Left ventricle myocardium inferior (tissue), 1 donor: Measurements from ENCODE around the gene ATP6V0C. TPM values are rescaled to one million over a fixed set of nuclear protein-coding genes. Genes with fewer than 3 reads are reported as not detected.

Experiments used
- DNase-seq: peaks from one replicate; pipeline ENCODE4 v3.0.0-alpha.2; 2020
- H3K27ac ChIP-seq: fragments of 200-600 bp; replicated peaks from 2 replicates; pipeline ENCODE4 v1.8.0; 2021
- H3K27me3 ChIP-seq: fragments of 200-600 bp; 2 replicates; pipeline ENCODE4 v1.8.0; 2021; ENCODE audit warnings: low read depth
- H3K36me3 ChIP-seq: fragments of 200-600 bp; 2 replicates; pipeline ENCODE4 v1.8.0; 2021
- H3K4me1 ChIP-seq: fragments of 200-600 bp; 2 replicates; pipeline ENCODE4 v1.8.0; 2021
- H3K4me3 ChIP-seq: fragments of 200-600 bp; 2 replicates; pipeline ENCODE4 v1.8.0; 2021; ENCODE audit warnings: mild to moderate bottlenecking, moderate library complexity
- H3K9me3 ChIP-seq: fragments of 200-600 bp; replicated peaks from 2 replicates; pipeline ENCODE4 v1.8.0; 2021
- intact Hi-C: fragments of 100-400 bp; cut with micrococcal nuclease; formaldehyde crosslinking; loops from one replicate; pipeline ENCODE4 v1.11.0; 2022
- total RNA-seq: library from RNA; stranded (reverse); fragmentation: NEBNext Ultra II Directional; extraction: Animal tissue kit (Norgen Biotek cat#: 25700); gene quantifications from one replicate; pipeline ENCODE4 v1.2.1, GENCODE V29; 2021
- TF ChIP-seq, protein P1 (sequence below): fragments of 200-600 bp; IDR thresholded peaks from 2 replicates; pipeline ENCODE4 v1.8.0; 2021; ENCODE audit warnings: antibody characterized with exemption, mild to moderate bottlenecking, borderline replicate concordance
- donor health status: DM: no; HTN: yes; CAD: no; lungs with severe emphysema.

ATP6V0C gene
- total RNA-seq, 1 donor from 2014 or later = 128 TPM

DNA sequence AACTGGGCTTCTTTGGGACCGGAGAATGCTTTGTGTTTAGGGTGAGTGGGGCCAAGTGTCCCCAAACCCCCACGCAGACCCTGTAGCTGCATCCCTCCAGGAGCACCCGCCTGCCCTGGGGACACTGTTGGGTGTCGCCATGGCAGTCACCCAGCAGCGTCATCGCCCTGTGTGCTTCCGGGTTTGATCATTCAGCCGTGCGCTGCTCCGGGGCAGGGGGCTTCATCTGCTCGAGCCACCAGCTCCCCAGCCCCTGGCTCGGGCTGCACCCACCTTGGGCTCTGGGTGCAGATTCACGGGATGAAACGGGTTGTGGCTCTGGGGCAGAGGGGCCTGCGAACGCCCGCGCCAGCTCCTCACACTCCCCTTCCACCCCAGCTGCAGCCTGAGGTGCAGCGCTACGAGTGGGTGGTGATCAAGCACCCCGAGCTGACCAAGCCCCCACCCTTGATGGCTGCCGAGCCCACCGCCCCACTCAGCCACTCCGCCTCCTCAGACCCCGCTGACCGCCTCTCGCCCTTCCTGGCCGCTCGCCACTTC is 13.8 kb upstream of the ATP6V0C start:
- intact Hi-C loops = no loop called here
- H3K4me3 ChIP-seq = no peak overlapping the region
- H3K9me3 ChIP-seq = no peaks in the 10 kb centered on the region
- TF ChIP-seq, protein P1, sequence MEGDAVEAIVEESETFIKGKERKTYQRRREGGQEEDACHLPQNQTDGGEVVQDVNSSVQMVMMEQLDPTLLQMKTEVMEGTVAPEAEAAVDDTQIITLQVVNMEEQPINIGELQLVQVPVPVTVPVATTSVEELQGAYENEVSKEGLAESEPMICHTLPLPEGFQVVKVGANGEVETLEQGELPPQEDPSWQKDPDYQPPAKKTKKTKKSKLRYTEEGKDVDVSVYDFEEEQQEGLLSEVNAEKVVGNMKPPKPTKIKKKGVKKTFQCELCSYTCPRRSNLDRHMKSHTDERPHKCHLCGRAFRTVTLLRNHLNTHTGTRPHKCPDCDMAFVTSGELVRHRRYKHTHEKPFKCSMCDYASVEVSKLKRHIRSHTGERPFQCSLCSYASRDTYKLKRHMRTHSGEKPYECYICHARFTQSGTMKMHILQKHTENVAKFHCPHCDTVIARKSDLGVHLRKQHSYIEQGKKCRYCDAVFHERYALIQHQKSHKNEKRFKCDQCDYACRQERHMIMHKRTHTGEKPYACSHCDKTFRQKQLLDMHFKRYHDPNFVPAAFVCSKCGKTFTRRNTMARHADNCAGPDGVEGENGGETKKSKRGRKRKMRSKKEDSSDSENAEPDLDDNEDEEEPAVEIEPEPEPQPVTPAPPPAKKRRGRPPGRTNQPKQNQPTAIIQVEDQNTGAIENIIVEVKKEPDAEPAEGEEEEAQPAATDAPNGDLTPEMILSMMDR = no peak
- H3K36me3 ChIP-seq = peaks cover 7% of the 10 kb centered on the region
- no peak for DNase-seq
- peaks cover 66% of the 10 kb centered on the region for H3K4me1 ChIP-seq
- H3K27me3 ChIP-seq = no peaks in the 10 kb centered on the region
- H3K27ac ChIP-seq = no peak overlapping the region

DNA sequence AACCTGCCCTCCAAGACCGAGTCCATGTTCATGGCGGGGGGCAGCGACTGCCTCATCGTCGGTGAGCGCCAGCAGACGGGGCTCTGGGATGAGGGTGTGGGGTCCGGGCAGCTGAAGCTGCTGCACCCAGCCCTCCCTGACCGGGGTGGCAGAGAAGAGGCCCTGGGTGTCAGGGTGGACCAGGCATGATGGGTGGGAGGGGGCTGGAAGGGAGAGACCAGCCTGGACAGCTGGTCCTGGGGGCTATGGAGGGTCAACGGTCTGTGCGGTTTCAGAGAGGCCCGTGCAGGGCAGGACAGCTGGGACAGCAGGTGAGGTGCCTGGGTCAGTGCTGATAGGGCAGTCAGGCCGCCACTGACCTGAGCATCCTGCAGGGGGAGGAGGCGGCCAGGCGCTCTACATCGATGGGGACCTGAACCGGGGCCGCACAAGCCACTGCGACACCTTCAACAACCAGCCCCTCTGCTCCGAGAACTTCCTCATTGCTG is 13.3 kb upstream of the ATP6V0C start:
- Histone ChIP-seq H3K27me3 (no peaks in the 10 kb centered on the region), H3K9me3 (no peaks in the 10 kb centered on the region), H3K4me1 (peaks cover 72% of the 10 kb centered on the region), H3K27ac (no peak overlapping the region), H3K4me3 (no peak overlapping the region), H3K36me3 (peaks cover 7% of the 10 kb centered on the region)
- intact Hi-C loops = no loop called here
- no peak for DNase-seq
- TF ChIP-seq, protein P1 = no peak

DNA sequence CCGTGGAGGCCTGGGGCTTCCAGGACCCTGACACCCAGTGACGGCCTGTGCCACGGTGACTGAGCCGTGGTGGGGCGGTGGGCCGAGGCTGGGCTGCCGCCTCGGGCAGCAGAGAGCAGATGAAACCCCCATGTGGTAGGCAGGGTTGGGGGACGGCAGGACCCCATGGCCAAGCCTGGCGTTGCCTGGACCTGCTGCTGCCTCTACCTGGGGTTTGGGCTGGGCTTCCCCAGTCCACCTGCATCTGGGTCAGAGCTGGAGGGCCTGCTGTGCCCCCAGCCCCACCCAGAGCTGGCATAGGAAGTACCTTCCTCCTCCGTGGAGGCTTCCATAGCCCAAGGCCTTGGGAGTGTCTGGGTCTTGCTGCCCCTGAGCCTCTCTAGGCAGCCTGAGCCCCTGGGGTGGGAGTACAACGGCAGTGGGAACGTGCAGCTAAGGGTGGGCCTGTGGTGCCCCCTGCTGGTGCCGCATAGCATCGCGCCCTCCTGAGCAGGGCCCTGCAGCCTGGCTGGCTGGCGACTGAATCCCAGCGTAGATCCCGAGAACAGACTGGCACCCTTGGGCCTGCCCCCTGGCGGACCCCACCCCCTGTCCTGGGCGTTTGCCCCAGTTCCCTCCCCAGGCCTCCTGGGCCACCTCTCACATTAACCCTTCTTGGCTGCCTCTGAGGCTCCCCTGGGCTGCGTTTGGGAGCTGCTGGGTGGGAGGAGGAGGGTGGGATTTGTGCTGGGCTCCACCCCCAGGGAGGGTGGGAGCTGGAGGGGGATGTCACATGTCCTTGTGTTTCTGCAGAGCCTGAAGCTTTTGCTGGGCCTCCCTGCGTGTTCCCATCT is 12.6 kb upstream of the ATP6V0C start:
- TF ChIP-seq, protein P1 = peak; percentile 99
- Histone ChIP-seq H3K27ac (peak overlapping the region; percentile 65), H3K36me3 (peaks cover 5% of the 10 kb centered on the region), H3K4me1 (peaks cover 77% of the 10 kb centered on the region), H3K27me3 (no peaks in the 10 kb centered on the region), H3K4me3 (peak overlapping the region; percentile 51), H3K9me3 (no peaks in the 10 kb centered on the region)
- intact Hi-C loops = no loop called here
- DNase-seq = peak; percentile 87

DNA sequence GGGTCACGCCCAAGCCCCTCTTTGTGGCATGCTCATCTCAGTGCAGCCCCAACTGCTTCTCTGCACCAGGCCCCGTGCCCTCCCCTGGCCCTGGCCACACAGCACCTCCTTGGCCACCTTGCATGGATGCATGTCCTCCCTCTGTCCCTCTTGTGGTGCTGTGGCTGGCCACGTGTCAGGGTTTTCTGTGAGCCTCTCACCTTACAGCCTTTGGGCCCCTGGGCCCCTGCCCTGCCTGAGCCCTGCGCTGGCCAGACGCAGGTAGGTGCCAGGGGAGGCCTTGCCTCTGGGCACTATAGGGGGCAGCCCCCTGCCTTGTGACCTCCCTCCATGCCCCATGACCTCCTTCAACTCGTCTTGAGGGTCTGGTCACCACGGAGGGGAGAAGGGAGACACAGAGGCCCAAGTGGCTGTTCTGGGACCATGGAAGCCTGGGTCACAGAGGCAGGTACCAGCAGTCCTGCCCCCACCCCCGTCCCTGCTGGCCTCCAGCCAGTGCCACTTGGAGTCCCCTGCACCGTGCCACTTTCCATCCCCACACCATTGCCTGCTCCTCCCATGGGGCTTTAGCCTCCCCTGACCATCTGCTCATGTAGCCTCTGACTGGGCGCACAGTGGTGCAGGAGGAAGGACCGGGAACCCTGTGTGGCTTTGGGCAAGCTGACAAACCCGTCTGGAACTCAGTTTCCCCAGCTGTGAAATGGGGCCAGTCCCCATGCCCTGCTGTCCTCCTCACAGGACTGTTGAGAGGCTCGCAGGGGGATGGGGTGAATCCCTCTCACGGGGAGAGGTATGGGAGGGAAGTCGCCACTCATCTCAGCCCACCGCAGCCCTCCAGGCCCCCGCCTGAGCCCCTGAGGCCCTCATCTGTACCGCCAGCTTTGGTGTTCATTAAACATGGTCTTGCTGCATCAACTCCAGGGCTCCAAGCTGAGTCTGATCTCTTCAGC is 11.5 kb upstream of the ATP6V0C start:
- intact Hi-C loops = no loop called here
- no peaks in the 10 kb centered on the region for H3K36me3 ChIP-seq
- no peaks in the 10 kb centered on the region for H3K9me3 ChIP-seq
- no peaks in the 10 kb centered on the region for H3K27me3 ChIP-seq
- peak overlapping the region; percentile 51 for H3K4me3 ChIP-seq
- H3K27ac ChIP-seq = peak overlapping the region; percentile 65
- no peak for DNase-seq
- H3K4me1 ChIP-seq = peaks cover 70% of the 10 kb centered on the region
- TF ChIP-seq, protein P1 = no peak

DNA sequence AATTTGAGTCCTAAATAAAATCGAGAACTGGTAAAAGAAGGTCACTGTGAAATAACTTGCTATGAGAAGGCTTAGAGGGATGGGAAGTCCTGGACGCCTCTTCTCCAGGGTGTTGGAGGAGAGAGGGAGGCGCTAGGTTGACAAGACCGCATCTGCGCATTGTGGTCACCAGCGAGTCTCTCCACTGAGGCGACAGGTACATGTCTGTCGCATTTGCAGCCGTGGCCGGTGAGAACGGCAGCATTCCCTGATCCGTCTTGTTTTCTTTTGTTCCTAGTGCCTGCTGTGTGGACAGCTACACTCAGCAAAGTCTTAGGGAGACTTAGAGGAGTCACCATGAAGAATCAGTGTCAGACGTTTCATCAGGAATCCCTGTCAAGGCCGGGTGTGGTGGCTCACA is 8.1 kb upstream of the ATP6V0C start:
- intact Hi-C loops = no loop called here

More for the DNA sequence above, 8.1 kb upstream of the ATP6V0C start:
- Histone ChIP-seq H3K36me3 (no peaks in the 10 kb centered on the region), H3K4me1 (peaks cover 42% of the 10 kb centered on the region), H3K4me3 (no peak overlapping the region), H3K27ac (peak overlapping the region; percentile 46), H3K9me3 (no peaks in the 10 kb centered on the region), H3K27me3 (no peaks in the 10 kb centered on the region)
- DNase-seq = no peak
- TF ChIP-seq, protein P1 = no peak
